ENCODE measurements around the gene VASP.

GRCh38 chr19:45463241-45463640, 44.0 kb upstream of the VASP start:
- TF ChIP-seq CTCF (IDR thresholded peaks at IDR 0.05), result no peak
- TF ChIP-seq POLR2A (IDR thresholded peaks at IDR 0.05), result no peak

All from heart left ventricle (tissue), 13 donors.